Measurements from ENCODE around the gene MTARC1.

MTARC1 gene

GRCh38 chr1:220824031-220824989, 37.6 kb downstream of the MTARC1 start:
- no peaks in the 10 kb centered on the region for H3K79me2 ChIP-seq (ENCODE audit: low read length)
- no peak overlapping the region for H3K4me3 ChIP-seq (ENCODE audit: low read length)
- TF ChIP-seq, protein P1, sequence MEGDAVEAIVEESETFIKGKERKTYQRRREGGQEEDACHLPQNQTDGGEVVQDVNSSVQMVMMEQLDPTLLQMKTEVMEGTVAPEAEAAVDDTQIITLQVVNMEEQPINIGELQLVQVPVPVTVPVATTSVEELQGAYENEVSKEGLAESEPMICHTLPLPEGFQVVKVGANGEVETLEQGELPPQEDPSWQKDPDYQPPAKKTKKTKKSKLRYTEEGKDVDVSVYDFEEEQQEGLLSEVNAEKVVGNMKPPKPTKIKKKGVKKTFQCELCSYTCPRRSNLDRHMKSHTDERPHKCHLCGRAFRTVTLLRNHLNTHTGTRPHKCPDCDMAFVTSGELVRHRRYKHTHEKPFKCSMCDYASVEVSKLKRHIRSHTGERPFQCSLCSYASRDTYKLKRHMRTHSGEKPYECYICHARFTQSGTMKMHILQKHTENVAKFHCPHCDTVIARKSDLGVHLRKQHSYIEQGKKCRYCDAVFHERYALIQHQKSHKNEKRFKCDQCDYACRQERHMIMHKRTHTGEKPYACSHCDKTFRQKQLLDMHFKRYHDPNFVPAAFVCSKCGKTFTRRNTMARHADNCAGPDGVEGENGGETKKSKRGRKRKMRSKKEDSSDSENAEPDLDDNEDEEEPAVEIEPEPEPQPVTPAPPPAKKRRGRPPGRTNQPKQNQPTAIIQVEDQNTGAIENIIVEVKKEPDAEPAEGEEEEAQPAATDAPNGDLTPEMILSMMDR (IDR thresholded peaks at IDR 0.05; ENCODE audit: low read length) = no peak
- TF ChIP-seq EZH2phosphoT487 (IDR thresholded peaks at IDR 0.05; ENCODE audit: low read length) (no peak), EZH2 (optimal IDR thresholded peaks at IDR 0.05; ENCODE audit: low read depth, low read length) (no peak)
- H3K9me2 ChIP-seq (replicated peaks; ENCODE audit: insufficient read depth, low read length) = no peaks in the 10 kb centered on the region
- H4K20me1 ChIP-seq (ENCODE audit: insufficient read depth, low read length) = no peaks in the 10 kb centered on the region
- no peak overlapping the region for H3K9ac ChIP-seq (ENCODE audit: low read length)
- no peaks in the 10 kb centered on the region for H3K4me1 ChIP-seq (ENCODE audit: low read length)
- no peaks in the 10 kb centered on the region for H3F3A ChIP-seq (ENCODE audit: insufficient read depth, low read length)
- H3K36me3 ChIP-seq (replicated peaks; ENCODE audit: insufficient read depth, low read length) = no peaks in the 10 kb centered on the region
- no peaks in the 10 kb centered on the region for H3K27me3 ChIP-seq (replicated peaks; ENCODE audit: insufficient read depth, low read length)
- no peak overlapping the region for H2AFZ ChIP-seq (ENCODE audit: low read length)
- H3K9me3 ChIP-seq (replicated peaks; ENCODE audit: insufficient read depth, low read length) = no peaks in the 10 kb centered on the region
- H3K27ac ChIP-seq (ENCODE audit: low read length) = no peak overlapping the region
- no peak for DNase-seq
- no peak overlapping the region for H3K4me2 ChIP-seq (ENCODE audit: low read depth, low read length)

DNA sequence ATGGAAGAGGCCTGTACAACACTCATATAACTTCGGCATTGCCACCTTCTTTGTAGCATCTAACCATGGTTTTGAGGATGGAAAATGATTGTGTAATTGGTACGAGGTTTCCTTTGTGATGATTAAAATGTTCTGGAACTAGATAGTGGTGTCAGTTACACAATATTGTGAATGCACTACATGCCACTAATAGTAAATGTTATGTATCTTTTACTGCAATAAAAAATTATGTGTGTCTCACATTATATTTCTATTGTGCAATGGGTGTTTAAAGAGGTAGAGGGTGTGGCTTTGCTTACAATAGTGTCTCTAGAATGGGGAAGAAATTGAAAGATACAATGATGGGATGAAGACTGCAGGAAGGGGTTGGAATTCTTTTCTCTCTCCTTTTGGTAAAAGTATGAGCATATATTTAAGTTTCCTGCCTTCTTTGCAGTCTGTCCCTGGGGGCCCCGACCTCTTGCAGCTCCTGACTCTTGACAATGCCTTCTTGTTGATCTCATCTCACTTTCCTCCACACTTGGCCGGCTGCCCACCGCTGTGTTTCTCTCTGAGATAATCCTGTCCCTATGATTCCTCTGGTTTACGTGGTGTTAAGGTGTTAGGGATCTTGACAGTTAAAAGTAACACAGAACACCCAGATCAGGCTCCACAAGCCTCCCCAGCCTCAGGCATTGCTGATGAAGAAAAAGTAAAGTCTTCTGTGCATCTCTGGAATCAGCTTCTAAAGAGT, 39.3 kb downstream of the MTARC1 start:
- no peaks in the 10 kb centered on the region for H3F3A ChIP-seq (ENCODE audit: insufficient read depth, low read length)
- H4K20me1 ChIP-seq (ENCODE audit: insufficient read depth, low read length) = no peaks in the 10 kb centered on the region
- H3K9ac ChIP-seq (ENCODE audit: low read length) = no peak overlapping the region
- H3K4me3 ChIP-seq (ENCODE audit: low read length) = no peak overlapping the region
- no peaks in the 10 kb centered on the region for H3K27me3 ChIP-seq (replicated peaks; ENCODE audit: insufficient read depth, low read length)
- H3K27ac ChIP-seq (ENCODE audit: low read length) = no peak overlapping the region
- TF ChIP-seq EZH2 (optimal IDR thresholded peaks at IDR 0.05; ENCODE audit: low read depth, low read length) = no peak
- TF ChIP-seq, protein P1 (IDR thresholded peaks at IDR 0.05; ENCODE audit: low read length) = no peak
- no peak for TF ChIP-seq EZH2phosphoT487 (IDR thresholded peaks at IDR 0.05; ENCODE audit: low read length)
- H3K79me2 ChIP-seq (ENCODE audit: low read length) = no peaks in the 10 kb centered on the region
- no peaks in the 10 kb centered on the region for H3K36me3 ChIP-seq (replicated peaks; ENCODE audit: insufficient read depth, low read length)
- no peaks in the 10 kb centered on the region for H3K9me3 ChIP-seq (replicated peaks; ENCODE audit: insufficient read depth, low read length)
- H3K9me2 ChIP-seq (replicated peaks; ENCODE audit: insufficient read depth, low read length) = no peaks in the 10 kb centered on the region
- H3K4me2 ChIP-seq (ENCODE audit: low read depth, low read length) = no peak overlapping the region
- no peak for DNase-seq
- no peak overlapping the region for H2AFZ ChIP-seq (ENCODE audit: low read length)
- H3K4me1 ChIP-seq (ENCODE audit: low read length) = no peaks in the 10 kb centered on the region

GRCh38 chr1:220826729-220827128, 40.0 kb downstream of the MTARC1 start:
- Histone ChIP-seq H3K4me2 (ENCODE audit: low read depth, low read length) (no peak overlapping the region), H3K36me3 (replicated peaks; ENCODE audit: insufficient read depth, low read length) (no peaks in the 10 kb centered on the region), H3K9me2 (replicated peaks; ENCODE audit: insufficient read depth, low read length) (no peaks in the 10 kb centered on the region), H3K4me1 (ENCODE audit: low read length) (no peaks in the 10 kb centered on the region), H3K4me3 (ENCODE audit: low read length) (no peak overlapping the region), H3K79me2 (ENCODE audit: low read length) (no peaks in the 10 kb centered on the region), H3K9ac (ENCODE audit: low read length) (no peak overlapping the region), H4K20me1 (ENCODE audit: insufficient read depth, low read length) (no peaks in the 10 kb centered on the region), H3K27ac (ENCODE audit: low read length) (no peak overlapping the region), H3K27me3 (replicated peaks; ENCODE audit: insufficient read depth, low read length) (no peaks in the 10 kb centered on the region), H2AFZ (ENCODE audit: low read length) (no peak overlapping the region), H3F3A (ENCODE audit: insufficient read depth, low read length) (no peaks in the 10 kb centered on the region), H3K9me3 (replicated peaks; ENCODE audit: insufficient read depth, low read length) (no peaks in the 10 kb centered on the region)
- TF ChIP-seq EZH2phosphoT487 (IDR thresholded peaks at IDR 0.05; ENCODE audit: low read length) = no peak
- TF ChIP-seq, protein P1 (IDR thresholded peaks at IDR 0.05; ENCODE audit: low read length) = no peak
- no peak for TF ChIP-seq EZH2 (optimal IDR thresholded peaks at IDR 0.05; ENCODE audit: low read depth, low read length)
- no peak for DNase-seq

Data from MM.1S (cell line).